ENCODE measurements around the gene DAGLA.

Gene DAGLA

GRCh38 chr11:61718046-61718531 lies 37.9 kb downstream of the DAGLA start:
- intact Hi-C loops (cut with DNase I) = no loop called here
- DNase-seq = peak in 13 of 42 donors; percentile 21 to 73 (median 47)

GRCh38 chr11:61718621-61719302 lies 38.6 kb downstream of the DAGLA start:
- DNase-seq = peak in 22 of 42 donors; percentile 35 to 74 (median 52)
- intact Hi-C loops (cut with DNase I) = no loop called here

- intact Hi-C loops (cut with DNase I) = no loop called here
- DNase-seq = no peak
These were observed 39.8 kb downstream of the DAGLA start for GRCh38 chr11:61719978-61720377.

- intact Hi-C loops (cut with DNase I) = no loop called here
- DNase-seq = no peak
These were observed 40.4 kb downstream of the DAGLA start for GRCh38 chr11:61720597-61720996.

GRCh38 chr11:61724437-61724836 lies 44.2 kb downstream of the DAGLA start:
- intact Hi-C loops (cut with DNase I) = no loop called here

GRCh38 chr11:61725781-61726231 lies 45.6 kb downstream of the DAGLA start:
- intact Hi-C loops (cut with DNase I) = no loop called here
- no peak for DNase-seq

More at GRCh38 chr11:61724437-61724836, 44.2 kb downstream of the DAGLA start:
- no peak for DNase-seq

GRCh38 chr11:61726775-61727174 lies 46.6 kb downstream of the DAGLA start:
- DNase-seq = no peak

GRCh38 chr11:61727401-61727811 lies 47.2 kb downstream of the DAGLA start:
- intact Hi-C loops (cut with DNase I) = no loop called here
- DNase-seq = peak in 6 of 42 donors; percentile 11 to 63 (median 31)

More at GRCh38 chr11:61726775-61727174, 46.6 kb downstream of the DAGLA start:
- intact Hi-C loops (cut with DNase I) = no loop called here

- intact Hi-C loops (cut with DNase I) = no loop called here
These were observed 48.1 kb downstream of the DAGLA start for GRCh38 chr11:61728066-61728939.

GRCh38 chr11:61728940-61729219 lies 48.7 kb downstream of the DAGLA start:
- no peak for DNase-seq
- intact Hi-C loops (cut with DNase I) = no loop called here

More at GRCh38 chr11:61728066-61728939, 48.1 kb downstream of the DAGLA start:
- no peak for DNase-seq

GRCh38 chr11:61730240-61730994 lies 50.2 kb downstream of the DAGLA start:
- intact Hi-C loops (cut with DNase I) = no loop called here
- peak in 3 of 42 donors; percentile 30 to 58 (median 38) for DNase-seq

- DNase-seq = peak in 2 of 42 donors; percentile 35 to 61
These were observed 51.2 kb downstream of the DAGLA start for GRCh38 chr11:61731211-61731951.

GRCh38 chr11:61731952-61732675 lies 51.9 kb downstream of the DAGLA start:
- intact Hi-C loops (cut with DNase I) = no loop called here
- peak in 1 of 42 donors; percentile 26 for DNase-seq

More at GRCh38 chr11:61731211-61731951, 51.2 kb downstream of the DAGLA start:
- intact Hi-C loops (cut with DNase I) = no loop called here

- intact Hi-C loops (cut with DNase I) = loop anchor here (1.0 kb wide), 1 partner anchor 52 kb away; the partner anchor contains the start of gene DAGLA
- peak in 24 of 42 donors; percentile 24 to 80 (median 44) for DNase-seq
These were observed 52.5 kb downstream of the DAGLA start for GRCh38 chr11:61732705-61733104.

GRCh38 chr11:61733120-61733978 lies 53.2 kb downstream of the DAGLA start:
- peak; percentile 84 to 97 (median 93) for DNase-seq
- intact Hi-C loops (cut with DNase I) = loop anchor here (1.0 kb wide), 1 partner anchor 53 kb away; the partner anchor contains the start of gene DAGLA

- intact Hi-C loops (cut with DNase I) = no loop called here
- DNase-seq = no peak
These were observed 54.6 kb downstream of the DAGLA start for GRCh38 chr11:61734767-61735166.

- intact Hi-C loops (cut with DNase I) = no loop called here
- no peak for DNase-seq
These were observed 55.2 kb downstream of the DAGLA start for GRCh38 chr11:61735391-61735790.

All from head of caudate nucleus (tissue), 42 donors.